Suprapubic skin (tissue), 4 donors: Measurements from ENCODE around the gene BTRC. TPM values are rescaled to one million over a fixed set of nuclear protein-coding genes. Genes with fewer than 3 reads are reported as not detected.

Experiments
- DNase-seq, 2 donors: peaks; one replicate each; pipeline ENCODE4 v3.0.0-alpha.2; 2019; ENCODE audit warnings: low spot score in 2 of 2
- H3K27ac ChIP-seq: fragments of 200-600 bp; sonication (generic); one replicate; pipeline ENCODE4 v1.5.1; 2019
- H3K27me3 ChIP-seq: fragments of 200-600 bp; sonication (generic); one replicate; pipeline ENCODE4 v1.5.1; 2019
- H3K36me3 ChIP-seq: fragments of 200-600 bp; sonication (generic); one replicate; pipeline ENCODE4 v1.5.1; 2019
- H3K4me1 ChIP-seq: fragments of 200-600 bp; sonication (generic); one replicate; pipeline ENCODE4 v1.5.1; 2019
- H3K4me3 ChIP-seq: fragments of 200-600 bp; sonication (generic); one replicate; pipeline ENCODE4 v1.5.1; 2019; ENCODE audit warnings: mild to moderate bottlenecking
- H3K9me3 ChIP-seq: fragments of 200-600 bp; sonication (generic); one replicate; pipeline ENCODE4 v1.5.1; 2019
- CTCF ChIP-seq, 2 donors: fragments of 200-600 bp in 1 of 2; fragments of 450-650 bp in 1 of 2; sonication (generic) in 1 of 2; IDR thresholded peaks; one replicate each; pipeline ENCODE4 v1.5.1; 2016 to 2019; ENCODE audit warnings: antibody characterized with exemption in 2 of 2, mild to moderate bottlenecking in 1 of 2, moderate library complexity in 1 of 2
- EP300 ChIP-seq: sonication (generic); formaldehyde crosslinking; IDR thresholded peaks from one replicate; pipeline ENCODE4 v1.6.1; 2017; ENCODE audit warnings: antibody characterized with exemption
- POLR2A ChIP-seq, 2 donors: fragments of 450-650 bp; IDR thresholded peaks; one replicate each; pipeline ENCODE4 v1.6.1; 2017; ENCODE audit warnings: antibody characterized with exemption in 2 of 2, mild to moderate bottlenecking in 2 of 2, moderate library complexity in 2 of 2
- POLR2AphosphoS5 ChIP-seq, 3 donors: sonication (generic); formaldehyde crosslinking; IDR thresholded peaks; one replicate each; pipeline ENCODE4 v1.6.1; 2017; ENCODE audit warnings: antibody characterized with exemption in 3 of 3
- WGBS: methylation state at CpG from one replicate; pipeline ENCODE4 v1.1.5; 2018; 5-methylcytosine and 5-hydroxymethylcytosine counted together
- total RNA-seq, 4 donors: library from RNA; depleted of rRNA; stranded (reverse); fragments of >200 nt; gene quantifications; one replicate each; pipeline ENCODE4 v1.1.0, GENCODE V29; 2016

The BTRC gene
- total RNA-seq, 4 donors from 2014 or later, result 17.4 to 20.6 (median 18.5) TPM

- H3K4me3 ChIP-seq, result no peak overlapping the region
- WGBS, result 68% methylated on average over 8 of the region's 15 CpGs
- H3K27me3 ChIP-seq, result peaks cover 44% of the 10 kb centered on the region
- no peak for DNase-seq
- TF ChIP-seq POLR2A (IDR thresholded peaks at IDR 0.05) (no peak), EP300 (no peak), CTCF (IDR thresholded peaks at IDR 0.05) (no peak), POLR2AphosphoS5 (IDR thresholded peaks at IDR 0.05) (no peak)
- no peaks in the 10 kb centered on the region for H3K36me3 ChIP-seq
- H3K9me3 ChIP-seq, result no peaks in the 10 kb centered on the region
- no peak overlapping the region for H3K27ac ChIP-seq
- H3K4me1 ChIP-seq, result peaks cover 20% of the 10 kb centered on the region
Measured at GRCh38 chr10:101561068-101561915, 207.3 kb downstream of the BTRC start.

- no peak for DNase-seq
- Histone ChIP-seq H3K27me3 (peaks cover 53% of the 10 kb centered on the region), H3K36me3 (no peaks in the 10 kb centered on the region), H3K9me3 (no peaks in the 10 kb centered on the region), H3K4me1 (peaks cover 26% of the 10 kb centered on the region), H3K27ac (no peak overlapping the region), H3K4me3 (no peak overlapping the region)
- TF ChIP-seq EP300 (no peak), CTCF (IDR thresholded peaks at IDR 0.05) (no peak), POLR2A (IDR thresholded peaks at IDR 0.05) (no peak), POLR2AphosphoS5 (IDR thresholded peaks at IDR 0.05) (no peak)
- 90% methylated on average over 5 of the region's 5 CpGs for WGBS
Measured at GRCh38 chr10:101562231-101562630, 208.3 kb downstream of the BTRC start.

GRCh38 chr10:101563007-101563406, 209.0 kb downstream of the BTRC start:
- Histone ChIP-seq H3K9me3 (no peaks in the 10 kb centered on the region), H3K36me3 (no peaks in the 10 kb centered on the region), H3K4me3 (no peak overlapping the region), H3K27ac (no peak overlapping the region), H3K27me3 (peaks cover 60% of the 10 kb centered on the region), H3K4me1 (peaks cover 20% of the 10 kb centered on the region)
- no peak for DNase-seq
- TF ChIP-seq POLR2AphosphoS5 (IDR thresholded peaks at IDR 0.05) (no peak), EP300 (no peak), CTCF (IDR thresholded peaks at IDR 0.05) (no peak), POLR2A (IDR thresholded peaks at IDR 0.05) (no peak)
- WGBS, result 59% methylated on average over 3 of the region's 3 CpGs

GRCh38 chr10:101563497-101564040, 209.6 kb downstream of the BTRC start:
- Histone ChIP-seq H3K9me3 (no peaks in the 10 kb centered on the region), H3K27me3 (peaks cover 65% of the 10 kb centered on the region), H3K36me3 (no peaks in the 10 kb centered on the region), H3K27ac (no peak overlapping the region), H3K4me1 (peaks cover 15% of the 10 kb centered on the region), H3K4me3 (no peak overlapping the region)
- WGBS, result 75% methylated on average over 11 of the region's 11 CpGs
- TF ChIP-seq EP300, result no peak
- TF ChIP-seq POLR2AphosphoS5 (IDR thresholded peaks at IDR 0.05), result no peak
- no peak for TF ChIP-seq CTCF (IDR thresholded peaks at IDR 0.05)
- no peak for TF ChIP-seq POLR2A (IDR thresholded peaks at IDR 0.05)
- peak in 1 of 2 donors; percentile 47 for DNase-seq

GRCh38 chr10:101564490-101564991, 210.6 kb downstream of the BTRC start:
- peaks cover 12% of the 10 kb centered on the region for H3K4me1 ChIP-seq
- H3K27ac ChIP-seq, result no peak overlapping the region
- H3K4me3 ChIP-seq, result no peak overlapping the region
- no peaks in the 10 kb centered on the region for H3K36me3 ChIP-seq
- H3K27me3 ChIP-seq, result peaks cover 75% of the 10 kb centered on the region
- TF ChIP-seq EP300 (no peak), POLR2AphosphoS5 (IDR thresholded peaks at IDR 0.05) (no peak), CTCF (IDR thresholded peaks at IDR 0.05) (no peak), POLR2A (IDR thresholded peaks at IDR 0.05) (no peak)
- no peaks in the 10 kb centered on the region for H3K9me3 ChIP-seq
- 79% methylated on average over 15 of the region's 15 CpGs for WGBS
- no peak for DNase-seq
